Esophagus squamous epithelium (tissue), 4 donors: ENCODE results near the gene HSPA12A.

ENCODE experiments used
- CTCF ChIP-seq, 6 experiments: fragments of 450-650 bp in 4 of 6; fragments of 200-600 bp in 2 of 6; sonication (generic) in 2 of 6; IDR thresholded peaks; one replicate each; pipeline ENCODE4 v1.5.1; 2016 to 2019; ENCODE audit warnings: antibody characterized with exemption in 6 of 6, mild to moderate bottlenecking in 4 of 6, moderate library complexity in 4 of 6
- POLR2A ChIP-seq, 4 donors: fragments of 450-650 bp; IDR thresholded peaks; one replicate each; pipeline ENCODE4 v1.6.1; 2017; ENCODE audit warnings: antibody characterized with exemption in 4 of 4, mild to moderate bottlenecking in 4 of 4, moderate library complexity in 3 of 4

GRCh38 chr10:116779076-116779687 lies 36.8 kb upstream of the HSPA12A start:
- no peak for TF ChIP-seq CTCF (IDR thresholded peaks at IDR 0.05)
- no peak for TF ChIP-seq POLR2A (IDR thresholded peaks at IDR 0.05)
